T1000 (cell line): ENCODE results near the gene ADPGK.
"Not testable (repeated sequence)": the region's sequence is repeated elsewhere in the genome, so short reads cannot be mapped to it uniquely, and the experiment has no call there.

Experiments used
- DNase-seq: peaks from one replicate; lab custom pipeline; 2025; ENCODE audit warnings: mixed read lengths; lab: John Stamatoyannopoulos, UW

The ADPGK gene

DNA sequence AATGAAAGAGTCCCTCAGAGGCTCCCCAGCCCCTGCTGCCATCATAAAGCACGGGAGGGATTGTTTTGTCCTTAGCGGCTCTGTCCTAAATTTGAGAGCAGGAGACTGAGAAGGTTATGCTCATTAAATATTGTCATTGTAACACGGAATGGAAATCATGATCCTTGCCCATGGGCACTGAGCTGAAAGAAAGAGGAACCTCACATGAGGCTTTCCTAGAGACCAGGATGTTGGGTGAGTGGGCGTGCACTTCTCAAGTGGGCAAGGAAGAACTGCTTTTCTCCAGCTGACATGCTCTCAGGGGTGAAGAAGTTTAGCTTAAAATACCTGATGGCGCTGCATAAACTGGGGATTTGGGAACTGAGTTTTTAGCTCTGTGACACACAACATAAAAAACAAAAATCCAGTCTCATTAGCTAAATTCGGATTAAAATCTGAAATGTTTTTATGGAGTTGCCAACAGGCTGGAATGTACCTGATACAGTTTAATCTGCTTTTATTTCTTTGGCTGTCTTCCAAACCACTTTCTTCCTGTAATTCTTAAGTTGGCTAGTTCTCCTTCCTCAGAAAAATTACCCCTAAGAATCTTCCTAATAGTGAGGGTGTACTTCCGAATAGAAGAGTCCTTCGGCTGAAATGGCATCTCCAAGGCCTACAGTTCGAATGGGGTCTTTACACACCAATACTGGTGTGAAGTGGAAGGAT lies 31.7 kb downstream of the ADPGK start:
- no peak for DNase-seq

DNA sequence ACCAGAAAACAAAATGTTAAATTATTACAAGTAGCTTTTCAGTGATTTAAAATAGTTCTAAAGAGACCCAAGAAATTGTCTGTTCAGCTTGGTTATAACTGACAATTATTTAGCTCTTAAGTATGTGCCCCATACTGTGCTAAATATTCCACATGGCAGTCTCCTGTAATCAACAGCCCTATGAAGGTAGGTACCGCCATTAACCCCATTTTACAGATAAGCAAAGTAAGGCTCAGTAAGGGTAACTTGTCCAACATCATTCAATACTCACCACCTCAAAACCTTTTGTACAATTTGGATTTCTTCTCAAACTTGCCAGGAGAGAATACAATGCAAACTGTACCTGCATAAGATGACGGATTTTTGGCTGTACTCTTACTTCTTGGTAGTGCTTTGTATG lies 33.9 kb downstream of the ADPGK start:
- DNase-seq: no peak

DNA sequence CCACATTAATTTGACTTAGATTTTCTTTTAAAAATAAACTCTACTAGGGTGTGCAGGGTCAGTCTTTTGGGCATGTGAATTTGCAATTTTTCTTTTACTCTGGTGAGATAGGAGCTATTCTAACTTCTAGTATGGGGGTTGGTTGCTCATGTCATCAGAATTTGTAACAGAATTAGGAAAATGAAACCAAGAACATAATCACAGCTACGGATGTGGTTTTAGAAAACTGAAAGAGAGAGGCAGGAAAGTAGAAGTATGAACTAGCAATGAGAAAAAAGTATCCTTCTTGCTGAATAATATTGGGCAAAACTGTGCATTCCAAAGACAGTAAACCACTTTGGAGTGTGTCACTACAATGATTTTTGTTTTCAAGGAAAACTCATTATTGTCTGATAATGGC lies 43.3 kb downstream of the ADPGK start:
- no peak for DNase-seq

DNA sequence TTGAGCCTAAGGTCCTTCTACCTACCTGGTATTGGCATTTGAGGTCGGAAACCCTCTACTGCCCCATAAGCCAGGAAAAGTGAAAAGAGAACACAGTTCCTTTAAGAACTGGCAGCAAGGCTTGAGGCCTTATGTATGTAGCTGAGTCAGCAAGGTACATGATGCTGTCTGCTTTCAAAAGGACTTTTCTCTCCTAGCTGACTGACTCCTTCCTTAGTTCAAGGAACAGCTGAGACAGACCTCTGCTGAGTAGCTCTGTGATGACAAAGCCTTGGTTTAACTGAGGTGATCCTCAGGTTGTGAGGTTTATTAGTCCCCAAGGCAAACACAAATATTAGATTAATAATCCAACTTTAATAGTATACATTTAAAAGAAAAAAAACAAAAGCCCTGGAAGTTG lies 45.8 kb downstream of the ADPGK start:
- no peak for DNase-seq

DNA sequence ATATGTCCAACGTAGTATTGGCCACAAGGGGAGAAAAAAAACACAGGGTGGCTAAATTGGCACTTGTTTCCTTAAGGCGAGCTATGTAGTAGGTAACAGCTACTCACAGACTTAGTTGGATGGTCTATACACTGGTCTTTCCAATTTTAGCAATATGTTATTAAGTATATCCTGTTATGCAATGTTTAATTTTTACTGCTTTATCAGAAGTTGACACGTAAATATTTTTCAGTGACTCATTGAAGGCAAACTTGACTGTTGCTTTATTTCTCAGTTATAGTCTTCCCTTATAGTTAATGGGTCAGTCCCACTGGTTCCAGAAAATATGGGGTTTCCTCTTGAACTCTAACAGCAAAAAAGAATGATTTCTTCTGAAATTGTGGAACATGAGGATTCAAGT lies 46.5 kb downstream of the ADPGK start:
- DNase-seq: no peak

DNA sequence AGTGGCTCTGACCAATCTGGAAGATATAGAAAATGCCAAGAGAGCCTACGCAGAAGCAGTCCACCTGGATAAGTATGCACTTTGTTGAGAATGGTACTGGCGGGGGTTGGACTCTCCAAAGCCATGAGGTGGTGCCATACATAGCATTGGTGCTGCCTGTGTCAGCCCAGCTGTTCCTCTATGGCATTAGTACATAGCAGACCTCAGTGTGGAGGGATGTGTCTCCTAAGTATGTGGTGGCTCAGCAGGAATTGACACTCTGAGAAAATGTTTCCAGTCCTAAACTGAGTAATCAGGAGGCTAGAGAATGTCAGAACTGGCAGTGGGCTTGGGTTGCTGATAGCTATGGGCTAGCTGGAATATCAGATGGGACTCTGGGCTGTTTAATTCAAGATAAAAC lies 48.4 kb downstream of the ADPGK start:
- DNase-seq: no peak

DNA sequence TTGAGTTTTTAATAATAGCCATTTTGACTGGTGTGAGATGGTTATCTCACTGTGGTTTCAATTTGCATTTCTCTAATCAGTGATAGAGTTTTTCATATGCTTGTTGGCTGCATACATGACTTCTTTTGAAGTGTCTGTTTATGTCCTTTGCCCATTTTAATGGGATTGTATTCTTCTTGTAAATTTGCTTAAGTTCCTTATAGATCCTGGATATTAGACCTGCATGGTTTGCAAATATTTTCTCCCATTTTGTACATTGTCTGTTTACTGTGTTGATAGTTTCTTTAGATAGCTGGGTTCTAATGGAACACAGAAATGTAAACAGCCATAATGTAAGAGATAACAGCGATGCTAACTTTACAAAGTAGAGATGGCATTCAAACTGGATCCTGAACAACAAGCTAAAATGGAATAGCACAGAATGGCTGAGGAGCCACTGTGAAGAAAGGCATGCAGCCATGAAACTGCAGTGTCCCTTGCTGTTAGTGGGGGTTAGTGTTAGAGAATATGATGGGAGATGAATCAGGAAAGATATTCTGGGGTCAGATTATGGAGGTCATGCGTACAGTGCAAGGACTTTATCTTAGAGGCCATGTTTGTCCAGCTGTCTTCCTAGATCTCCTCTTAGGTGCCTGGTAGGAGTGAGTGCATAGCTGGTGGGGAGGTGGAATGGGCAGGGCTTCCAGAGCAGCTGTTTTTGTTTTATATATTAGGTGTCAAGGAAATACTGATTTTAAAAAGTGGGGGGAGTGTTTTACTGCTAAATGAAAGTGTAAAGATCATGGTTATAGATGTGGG lies 49.4 kb downstream of the ADPGK start:
- DNase-seq: no peak

DNA sequence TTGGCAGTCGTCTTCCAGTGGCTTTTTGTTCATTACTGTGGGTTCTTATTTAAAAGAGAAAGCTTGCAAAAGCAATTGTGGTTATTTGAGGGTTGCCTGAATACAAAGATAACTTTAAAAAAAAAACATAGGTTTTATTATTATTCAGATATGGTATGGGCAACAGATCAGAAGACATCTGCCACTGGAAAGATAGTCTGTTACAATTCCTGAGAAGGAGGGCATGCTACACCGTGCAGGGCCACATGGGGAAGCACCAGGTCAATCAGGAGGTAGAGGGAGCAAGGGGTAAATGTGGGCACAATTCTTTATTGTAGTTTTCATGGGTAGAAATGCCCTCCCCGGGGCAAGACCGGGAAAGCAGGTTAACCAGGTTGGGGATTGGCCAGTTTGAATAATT lies 51.0 kb downstream of the ADPGK start:
- no peak for DNase-seq

DNA sequence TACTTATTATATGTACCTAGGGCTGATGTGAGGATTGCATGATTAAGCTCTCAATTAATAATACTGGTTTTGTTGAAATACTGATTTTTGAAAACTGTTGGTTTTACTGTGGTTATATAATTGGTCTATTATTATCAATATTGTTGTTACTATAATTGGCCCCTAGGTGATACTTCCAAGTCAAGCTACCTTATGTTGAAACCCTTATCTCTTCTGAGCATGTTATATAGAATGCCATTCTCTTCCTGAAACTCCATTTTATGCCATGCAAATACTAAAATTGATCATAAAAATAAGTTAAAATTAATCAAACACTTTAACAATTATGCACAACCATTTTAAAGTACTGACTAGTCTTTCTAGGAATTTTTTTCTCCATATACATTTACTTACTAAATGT lies 51.5 kb downstream of the ADPGK start:
- no peak for DNase-seq

DNA sequence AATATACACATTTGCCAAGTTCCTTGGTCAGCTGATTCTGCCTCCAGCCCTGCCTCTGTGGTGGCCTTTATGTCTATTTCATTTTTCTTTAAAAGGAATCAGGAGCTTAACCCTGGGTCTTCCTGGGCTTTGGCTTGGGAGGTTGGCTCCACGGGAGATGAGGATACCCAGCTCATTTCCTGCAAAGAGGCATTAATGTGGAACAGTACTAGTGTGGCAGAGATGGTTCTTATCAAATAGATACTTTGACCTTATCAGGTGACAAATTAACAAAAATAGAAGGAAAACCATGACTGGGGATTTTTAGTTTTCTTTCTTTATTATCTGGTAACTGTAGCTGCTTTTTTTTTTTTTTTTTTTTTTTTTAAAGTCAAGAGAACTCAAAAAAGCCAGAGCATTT lies 54.7 kb downstream of the ADPGK start:
- no peak for DNase-seq

DNA sequence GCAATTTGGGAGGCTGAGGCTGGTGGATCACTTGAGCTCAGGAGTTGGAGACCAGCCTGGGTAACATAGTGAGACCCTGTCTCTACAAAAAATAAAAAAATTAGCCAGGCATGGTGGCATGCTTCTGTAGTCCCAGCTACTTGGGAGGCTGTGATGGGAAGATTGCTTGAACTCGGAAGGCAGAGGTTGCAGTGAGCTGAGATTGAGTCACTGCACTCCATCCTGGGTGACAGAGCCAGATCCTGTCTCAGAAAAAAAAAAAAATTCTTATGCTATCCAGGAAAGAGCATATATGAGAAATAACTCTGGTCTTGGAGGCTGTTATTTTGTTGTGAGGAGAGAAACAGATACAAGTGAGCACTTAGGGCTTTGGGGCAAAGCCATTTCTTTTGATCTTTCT lies 55.3 kb downstream of the ADPGK start:
- DNase-seq: not testable (repeated sequence)

DNA sequence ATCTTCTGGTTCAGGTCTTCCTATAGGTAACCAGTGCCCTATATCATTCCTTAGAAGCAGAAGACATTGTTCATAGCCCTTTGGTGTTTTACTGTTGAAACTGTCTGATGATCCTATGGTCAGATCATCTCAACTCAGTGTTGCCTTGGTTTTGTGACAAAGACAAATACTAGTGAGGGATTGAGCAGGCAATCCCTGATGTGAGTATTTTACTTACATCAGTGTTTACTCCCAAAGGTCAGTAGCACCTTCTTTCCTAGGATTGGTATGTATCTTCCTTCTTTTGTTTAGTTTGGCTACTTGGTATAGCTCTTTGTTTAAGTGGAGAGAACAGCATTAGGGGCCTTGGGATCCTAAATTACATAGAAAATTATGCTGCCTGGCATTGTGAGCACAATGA lies 56.4 kb downstream of the ADPGK start:
- no peak for DNase-seq

DNA sequence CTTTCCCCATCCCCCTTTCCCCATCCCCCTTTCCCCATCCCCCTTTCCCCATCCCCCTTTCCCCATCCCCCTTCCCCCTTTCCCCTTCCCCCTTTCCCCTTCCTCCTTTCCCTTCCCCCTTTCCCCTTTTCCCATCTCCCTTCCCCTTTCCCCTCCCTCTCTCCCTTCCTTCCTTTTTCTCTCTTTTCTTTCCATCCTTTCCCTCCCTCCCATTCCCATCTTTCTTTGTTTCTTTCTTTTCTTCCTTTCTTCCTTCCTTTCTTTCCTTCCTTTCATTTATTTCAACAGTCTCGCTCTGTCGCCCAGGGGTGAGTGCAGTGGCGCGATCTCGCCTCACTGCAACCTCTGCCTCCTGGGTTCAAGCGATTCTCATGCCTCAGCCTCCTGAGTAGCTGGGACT lies 57.7 kb downstream of the ADPGK start:
- not testable (repeated sequence) for DNase-seq

DNA sequence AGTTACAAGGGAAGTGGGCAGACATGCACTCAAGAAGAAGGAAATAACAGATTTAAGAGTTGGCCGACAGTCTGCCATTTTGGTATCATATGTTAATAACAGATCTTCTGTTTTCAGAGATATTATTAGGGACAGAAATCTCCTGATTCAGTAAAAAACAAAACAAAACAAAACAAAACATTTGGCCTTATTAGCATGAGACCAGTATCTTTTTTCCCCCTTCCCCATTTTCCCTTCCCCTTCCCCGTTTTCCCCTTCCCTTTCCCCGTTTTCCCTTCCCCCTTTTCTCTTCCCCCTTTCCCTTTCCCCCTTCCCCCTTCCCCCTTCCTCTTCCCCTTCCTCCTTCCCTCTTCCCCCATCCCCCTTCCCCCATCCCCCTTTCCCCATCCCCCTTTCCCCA lies 58.1 kb downstream of the ADPGK start:
- DNase-seq: no peak

DNA sequence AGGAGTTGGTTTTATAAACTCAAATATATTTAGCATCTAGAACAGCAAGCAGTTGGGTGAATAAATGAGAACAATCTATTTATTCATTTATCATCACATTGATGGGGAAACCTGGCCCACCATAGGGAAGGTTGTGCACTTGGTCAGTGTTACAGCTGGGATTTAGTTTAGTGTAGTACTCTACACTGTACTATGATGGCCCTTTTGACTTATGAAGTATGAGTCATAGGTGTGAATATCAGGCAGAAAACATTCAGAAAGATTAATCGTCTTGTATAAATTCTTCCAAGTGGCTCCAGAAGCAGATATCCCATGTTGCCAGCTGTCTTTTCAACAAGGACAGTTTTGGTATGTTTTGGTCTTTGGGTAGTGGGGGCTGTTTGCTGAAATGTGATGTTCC lies 59.5 kb downstream of the ADPGK start:
- no peak for DNase-seq

DNA sequence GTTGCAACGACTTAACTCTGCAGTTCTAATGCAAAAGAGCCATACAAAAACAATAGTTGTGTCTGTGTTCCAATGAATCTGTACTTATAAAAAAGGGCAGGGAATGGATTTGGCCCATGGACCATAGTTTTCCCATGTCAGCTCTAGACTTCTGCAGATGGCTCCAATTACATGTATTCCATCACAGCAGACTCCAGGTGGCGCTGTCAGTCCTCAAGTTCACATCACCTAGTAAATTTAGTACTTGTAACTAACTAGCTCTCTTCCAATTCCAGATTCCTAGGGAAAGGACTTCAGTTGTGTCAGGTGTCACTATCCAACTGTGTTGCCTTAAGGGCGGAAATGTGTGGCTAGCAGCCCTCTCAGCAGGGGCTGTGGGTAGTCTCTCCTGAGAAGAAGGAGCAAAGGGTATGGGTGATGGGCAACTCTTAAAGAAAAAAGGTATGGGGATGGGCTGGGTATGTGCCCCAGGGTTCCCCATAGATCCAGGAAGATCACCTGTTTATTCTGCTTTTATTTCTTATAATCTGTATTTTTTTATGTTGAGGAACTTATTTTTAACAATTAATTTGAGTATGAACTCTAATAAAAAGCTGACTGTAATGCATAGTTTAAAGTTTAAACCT lies 61.4 kb downstream of the ADPGK start:
- DNase-seq: no peak

DNA sequence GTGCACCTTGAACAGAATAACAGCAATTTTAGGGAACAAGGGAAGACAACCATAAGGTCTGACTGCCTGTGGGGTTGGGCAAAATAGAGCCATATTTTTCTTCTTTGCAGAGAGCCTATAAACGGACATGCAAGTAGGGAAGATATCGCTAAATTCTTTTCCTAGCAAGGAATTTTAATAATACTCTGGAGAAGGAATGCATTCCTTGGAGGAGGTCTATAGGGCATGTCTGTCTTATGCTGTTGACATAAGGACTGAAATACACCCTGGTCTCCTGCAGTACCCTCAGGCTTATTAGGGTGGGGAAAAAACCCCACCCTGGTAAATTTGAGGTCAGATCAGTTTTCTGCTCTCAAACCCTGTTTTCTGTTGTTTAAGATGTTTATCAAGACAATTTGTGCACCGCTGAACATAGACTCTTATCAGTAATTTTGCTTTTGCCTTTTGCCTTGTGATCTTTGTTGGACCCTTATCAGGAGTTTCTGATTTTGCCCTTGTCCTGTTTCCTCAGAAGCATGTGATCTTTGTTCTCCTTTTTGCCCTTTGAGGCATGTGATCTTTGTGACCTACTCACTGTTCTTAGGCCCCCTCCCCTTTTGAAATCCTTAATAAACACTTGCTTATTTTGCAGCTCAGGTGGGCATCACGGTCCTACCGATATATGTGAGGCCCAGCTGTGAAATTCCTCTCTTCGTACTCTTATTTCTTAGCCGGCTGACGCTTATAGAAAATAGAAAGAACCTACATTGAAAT lies 74.8 kb downstream of the ADPGK start:
- not testable (repeated sequence) for DNase-seq

DNA sequence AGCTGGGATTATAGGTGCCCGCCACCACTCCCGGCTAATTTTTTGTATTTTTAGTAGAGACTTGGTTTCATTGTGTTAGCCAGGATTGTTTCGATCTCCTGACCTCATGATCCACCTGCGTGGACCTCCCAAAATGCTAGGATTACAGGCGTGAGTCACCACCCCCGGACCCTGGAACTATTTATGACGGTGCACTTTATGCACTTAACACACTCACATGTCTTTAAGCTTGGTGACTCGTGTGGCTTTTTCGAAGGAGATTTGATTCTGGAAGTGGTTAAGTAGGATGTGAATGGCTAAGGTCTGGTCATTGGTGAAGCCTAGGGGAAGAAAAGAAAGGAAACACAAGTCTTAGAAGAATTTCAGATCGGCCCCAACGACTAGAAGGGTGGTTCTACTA lies 77.3 kb downstream of the ADPGK start:
- no peak for DNase-seq
